ENCODE measurements around the gene CDCA8. TPM values are rescaled to one million over a fixed set of nuclear protein-coding genes. Genes with fewer than 3 reads are reported as not detected.

The CDCA8 gene
- total and polyA plus RNA-seq, 2 of the 13 experiments (the other 11 are each of a cell fraction or from before 2014, with no cell fraction given), result 24.1 to 38.6 TPM

DNA sequence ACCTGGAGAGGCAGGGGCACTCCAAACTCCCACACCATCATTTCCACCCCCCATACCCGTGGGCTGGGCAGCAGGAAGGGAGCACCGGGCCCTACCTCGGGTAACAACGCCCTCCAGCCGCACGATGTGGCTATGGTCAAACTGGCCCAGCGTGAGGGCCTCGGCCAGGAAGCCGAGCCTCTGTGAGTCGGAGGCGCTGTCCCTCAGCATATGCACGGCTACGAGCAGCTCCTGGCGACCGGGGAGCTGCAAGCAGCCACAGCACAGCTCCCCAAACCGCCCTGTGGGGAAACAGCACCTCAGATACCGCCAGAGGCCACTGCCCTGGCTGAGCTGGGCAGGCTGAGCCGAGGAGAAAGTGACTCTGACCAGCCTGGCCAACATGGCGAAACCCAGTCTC lies 29.2 kb downstream of the CDCA8 start (continued):
- no peak for TF ChIP-seq ZNF562 (CRISPR knock-in tag; IDR thresholded peaks at IDR 0.05; ENCODE audit: borderline replicate concordance)
- TF ChIP-seq, protein P1, sequence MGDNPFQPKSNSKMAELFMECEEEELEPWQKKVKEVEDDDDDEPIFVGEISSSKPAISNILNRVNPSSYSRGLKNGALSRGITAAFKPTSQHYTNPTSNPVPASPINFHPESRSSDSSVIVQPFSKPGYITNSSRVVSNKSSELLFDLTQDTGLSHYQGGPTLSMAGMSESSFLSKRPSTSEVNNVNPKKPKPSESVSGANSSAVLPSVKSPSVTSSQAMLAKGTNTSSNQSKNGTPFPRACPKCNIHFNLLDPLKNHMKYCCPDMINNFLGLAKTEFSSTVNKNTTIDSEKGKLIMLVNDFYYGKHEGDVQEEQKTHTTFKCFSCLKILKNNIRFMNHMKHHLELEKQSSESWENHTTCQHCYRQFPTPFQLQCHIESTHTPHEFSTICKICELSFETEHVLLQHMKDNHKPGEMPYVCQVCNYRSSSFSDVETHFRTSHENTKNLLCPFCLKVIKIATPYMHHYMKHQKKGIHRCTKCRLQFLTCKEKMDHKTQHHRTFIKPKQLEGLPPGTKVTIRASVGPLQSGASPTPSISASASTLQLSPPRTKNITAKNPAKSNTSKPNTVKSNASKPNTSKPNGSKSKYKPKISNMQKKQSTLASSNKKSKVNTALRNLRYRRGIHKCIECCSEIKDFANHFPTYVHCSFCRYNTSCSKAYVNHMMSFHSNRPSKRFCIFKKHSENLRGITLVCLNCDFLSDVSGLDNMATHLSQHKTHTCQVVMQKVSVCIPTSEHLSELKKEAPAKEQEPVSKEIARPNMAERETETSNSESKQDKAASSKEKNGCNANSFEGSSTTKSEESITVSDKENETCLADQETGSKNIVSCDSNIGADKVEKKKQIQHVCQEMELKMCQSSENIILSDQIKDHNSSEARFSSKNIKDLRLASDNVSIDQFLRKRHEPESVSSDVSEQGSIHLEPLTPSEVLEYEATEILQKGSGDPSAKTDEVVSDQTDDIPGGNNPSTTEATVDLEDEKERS (CRISPR knock-in tag; IDR thresholded peaks at IDR 0.05), result no peak
- TF ChIP-seq, protein P2, sequence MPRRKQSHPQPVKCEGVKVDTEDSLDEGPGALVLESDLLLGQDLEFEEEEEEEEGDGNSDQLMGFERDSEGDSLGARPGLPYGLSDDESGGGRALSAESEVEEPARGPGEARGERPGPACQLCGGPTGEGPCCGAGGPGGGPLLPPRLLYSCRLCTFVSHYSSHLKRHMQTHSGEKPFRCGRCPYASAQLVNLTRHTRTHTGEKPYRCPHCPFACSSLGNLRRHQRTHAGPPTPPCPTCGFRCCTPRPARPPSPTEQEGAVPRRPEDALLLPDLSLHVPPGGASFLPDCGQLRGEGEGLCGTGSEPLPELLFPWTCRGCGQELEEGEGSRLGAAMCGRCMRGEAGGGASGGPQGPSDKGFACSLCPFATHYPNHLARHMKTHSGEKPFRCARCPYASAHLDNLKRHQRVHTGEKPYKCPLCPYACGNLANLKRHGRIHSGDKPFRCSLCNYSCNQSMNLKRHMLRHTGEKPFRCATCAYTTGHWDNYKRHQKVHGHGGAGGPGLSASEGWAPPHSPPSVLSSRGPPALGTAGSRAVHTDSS (CRISPR knock-in tag; conservative IDR thresholded peaks at IDR 0.05), result no peak
- no peak for TF ChIP-seq ZBTB1 (CRISPR knock-in tag; IDR thresholded peaks at IDR 0.05; ENCODE audit: borderline replicate concordance)
- TF ChIP-seq ZNF776 (CRISPR knock-in tag; IDR thresholded peaks at IDR 0.05), result no peak
- no peak for TF ChIP-seq HDAC2 (CRISPR knock-in tag; IDR thresholded peaks at IDR 0.05)
- TF ChIP-seq, protein P3, sequence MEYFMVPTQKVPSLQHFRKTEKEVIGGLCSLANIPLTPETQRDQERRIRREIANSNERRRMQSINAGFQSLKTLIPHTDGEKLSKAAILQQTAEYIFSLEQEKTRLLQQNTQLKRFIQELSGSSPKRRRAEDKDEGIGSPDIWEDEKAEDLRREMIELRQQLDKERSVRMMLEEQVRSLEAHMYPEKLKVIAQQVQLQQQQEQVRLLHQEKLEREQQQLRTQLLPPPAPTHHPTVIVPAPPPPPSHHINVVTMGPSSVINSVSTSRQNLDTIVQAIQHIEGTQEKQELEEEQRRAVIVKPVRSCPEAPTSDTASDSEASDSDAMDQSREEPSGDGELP (IDR thresholded peaks at IDR 0.05; ENCODE audit: borderline replicate concordance, low read depth), result no peak
- TF ChIP-seq, protein P4, sequence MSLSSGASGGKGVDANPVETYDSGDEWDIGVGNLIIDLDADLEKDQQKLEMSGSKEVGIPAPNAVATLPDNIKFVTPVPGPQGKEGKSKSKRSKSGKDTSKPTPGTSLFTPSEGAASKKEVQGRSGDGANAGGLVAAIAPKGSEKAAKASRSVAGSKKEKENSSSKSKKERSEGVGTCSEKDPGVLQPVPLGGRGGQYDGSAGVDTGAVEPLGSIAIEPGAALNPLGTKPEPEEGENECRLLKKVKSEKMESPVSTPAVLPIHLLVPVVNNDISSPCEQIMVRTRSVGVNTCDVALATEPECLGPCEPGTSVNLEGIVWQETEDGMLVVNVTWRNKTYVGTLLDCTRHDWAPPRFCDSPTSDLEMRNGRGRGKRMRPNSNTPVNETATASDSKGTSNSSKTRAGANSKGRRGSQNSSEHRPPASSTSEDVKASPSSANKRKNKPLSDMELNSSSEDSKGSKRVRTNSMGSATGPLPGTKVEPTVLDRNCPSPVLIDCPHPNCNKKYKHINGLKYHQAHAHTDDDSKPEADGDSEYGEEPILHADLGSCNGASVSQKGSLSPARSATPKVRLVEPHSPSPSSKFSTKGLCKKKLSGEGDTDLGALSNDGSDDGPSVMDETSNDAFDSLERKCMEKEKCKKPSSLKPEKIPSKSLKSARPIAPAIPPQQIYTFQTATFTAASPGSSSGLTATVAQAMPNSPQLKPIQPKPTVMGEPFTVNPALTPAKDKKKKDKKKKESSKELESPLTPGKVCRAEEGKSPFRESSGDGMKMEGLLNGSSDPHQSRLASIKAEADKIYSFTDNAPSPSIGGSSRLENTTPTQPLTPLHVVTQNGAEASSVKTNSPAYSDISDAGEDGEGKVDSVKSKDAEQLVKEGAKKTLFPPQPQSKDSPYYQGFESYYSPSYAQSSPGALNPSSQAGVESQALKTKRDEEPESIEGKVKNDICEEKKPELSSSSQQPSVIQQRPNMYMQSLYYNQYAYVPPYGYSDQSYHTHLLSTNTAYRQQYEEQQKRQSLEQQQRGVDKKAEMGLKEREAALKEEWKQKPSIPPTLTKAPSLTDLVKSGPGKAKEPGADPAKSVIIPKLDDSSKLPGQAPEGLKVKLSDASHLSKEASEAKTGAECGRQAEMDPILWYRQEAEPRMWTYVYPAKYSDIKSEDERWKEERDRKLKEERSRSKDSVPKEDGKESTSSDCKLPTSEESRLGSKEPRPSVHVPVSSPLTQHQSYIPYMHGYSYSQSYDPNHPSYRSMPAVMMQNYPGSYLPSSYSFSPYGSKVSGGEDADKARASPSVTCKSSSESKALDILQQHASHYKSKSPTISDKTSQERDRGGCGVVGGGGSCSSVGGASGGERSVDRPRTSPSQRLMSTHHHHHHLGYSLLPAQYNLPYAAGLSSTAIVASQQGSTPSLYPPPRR (CRISPR knock-in tag; IDR thresholded peaks at IDR 0.05; ENCODE audit: borderline replicate concordance), result no peak
- no peak for TF ChIP-seq RFX5 (IDR thresholded peaks at IDR 0.05; ENCODE audit: low read depth, low read length)
- TF ChIP-seq ZNF121 (CRISPR knock-in tag; IDR thresholded peaks at IDR 0.05), result no peak
- TF ChIP-seq, protein P5, sequence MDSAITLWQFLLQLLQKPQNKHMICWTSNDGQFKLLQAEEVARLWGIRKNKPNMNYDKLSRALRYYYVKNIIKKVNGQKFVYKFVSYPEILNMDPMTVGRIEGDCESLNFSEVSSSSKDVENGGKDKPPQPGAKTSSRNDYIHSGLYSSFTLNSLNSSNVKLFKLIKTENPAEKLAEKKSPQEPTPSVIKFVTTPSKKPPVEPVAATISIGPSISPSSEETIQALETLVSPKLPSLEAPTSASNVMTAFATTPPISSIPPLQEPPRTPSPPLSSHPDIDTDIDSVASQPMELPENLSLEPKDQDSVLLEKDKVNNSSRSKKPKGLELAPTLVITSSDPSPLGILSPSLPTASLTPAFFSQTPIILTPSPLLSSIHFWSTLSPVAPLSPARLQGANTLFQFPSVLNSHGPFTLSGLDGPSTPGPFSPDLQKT (CRISPR knock-in tag; IDR thresholded peaks at IDR 0.05; ENCODE audit: borderline replicate concordance), result no peak
- TF ChIP-seq ZNF788 (CRISPR knock-in tag; IDR thresholded peaks at IDR 0.05; ENCODE audit: borderline replicate concordance), result no peak
- no peak for TF ChIP-seq KDM4B (CRISPR knock-in tag; IDR thresholded peaks at IDR 0.05)
- no peak for TF ChIP-seq FOXM1 (CRISPR knock-in tag; IDR thresholded peaks at IDR 0.05)
- no peak for TF ChIP-seq ELF3 (CRISPR knock-in tag; IDR thresholded peaks at IDR 0.05)
- TF ChIP-seq, protein P6, sequence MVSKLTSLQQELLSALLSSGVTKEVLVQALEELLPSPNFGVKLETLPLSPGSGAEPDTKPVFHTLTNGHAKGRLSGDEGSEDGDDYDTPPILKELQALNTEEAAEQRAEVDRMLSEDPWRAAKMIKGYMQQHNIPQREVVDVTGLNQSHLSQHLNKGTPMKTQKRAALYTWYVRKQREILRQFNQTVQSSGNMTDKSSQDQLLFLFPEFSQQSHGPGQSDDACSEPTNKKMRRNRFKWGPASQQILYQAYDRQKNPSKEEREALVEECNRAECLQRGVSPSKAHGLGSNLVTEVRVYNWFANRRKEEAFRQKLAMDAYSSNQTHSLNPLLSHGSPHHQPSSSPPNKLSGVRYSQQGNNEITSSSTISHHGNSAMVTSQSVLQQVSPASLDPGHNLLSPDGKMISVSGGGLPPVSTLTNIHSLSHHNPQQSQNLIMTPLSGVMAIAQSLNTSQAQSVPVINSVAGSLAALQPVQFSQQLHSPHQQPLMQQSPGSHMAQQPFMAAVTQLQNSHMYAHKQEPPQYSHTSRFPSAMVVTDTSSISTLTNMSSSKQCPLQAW (CRISPR knock-in tag; IDR thresholded peaks at IDR 0.05), result 0 out of 2 replicates have a peak, but pooled peaks have one; percentile 15

Measured in HepG2 (cell line).